DMS53 (cell line): ENCODE data around the gene SLC44A4.
"Not testable (repeated sequence)": the region's sequence is repeated elsewhere in the genome, so short reads cannot be mapped to it uniquely, and the experiment has no call there.

Experiments used
- DNase-seq: peaks from one replicate; lab custom pipeline; 2025; lab: John Stamatoyannopoulos, UW

SLC44A4 gene

DNA sequence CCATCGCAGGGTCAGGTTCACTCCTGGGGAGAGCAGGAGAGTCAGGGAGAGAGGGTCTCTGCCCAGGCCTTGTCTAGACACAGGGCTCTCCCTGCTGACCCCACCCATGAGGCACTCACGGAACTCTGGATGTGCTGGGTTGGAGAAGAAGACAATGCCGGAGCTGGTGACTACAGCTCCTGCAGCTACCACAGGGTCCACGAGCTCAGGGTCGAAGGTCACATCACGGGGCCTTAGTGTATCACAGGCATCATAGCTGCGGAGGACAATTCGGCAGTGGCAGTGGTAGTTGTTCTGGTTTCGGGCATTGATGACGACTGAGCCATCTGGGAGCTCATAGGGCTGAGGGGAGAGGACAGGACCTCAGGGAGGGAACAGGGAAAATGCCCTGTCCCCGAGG is 18.9 kb downstream of the SLC44A4 start:
- DNase-seq, result no peak

DNA sequence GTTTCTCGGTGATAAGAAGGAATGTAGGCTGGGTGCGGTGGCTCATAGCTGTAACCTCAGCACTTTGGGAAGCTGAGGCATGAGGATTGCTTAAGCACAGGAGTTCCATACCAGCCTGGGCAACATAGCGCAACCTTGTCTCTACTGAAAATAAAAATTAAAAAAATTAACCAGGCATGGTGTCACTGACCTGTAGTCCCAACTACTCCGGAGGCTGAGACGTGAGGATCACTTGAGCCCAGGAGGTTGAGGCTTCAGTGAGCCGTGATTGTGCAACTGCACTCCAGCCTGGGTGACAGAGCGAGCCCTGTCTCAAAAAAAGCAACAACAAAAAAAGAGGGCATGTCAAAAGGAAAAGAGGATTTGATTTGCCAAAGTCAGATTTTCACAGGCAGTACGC is 20.1 kb downstream of the SLC44A4 start:
- DNase-seq, result no peak

DNA sequence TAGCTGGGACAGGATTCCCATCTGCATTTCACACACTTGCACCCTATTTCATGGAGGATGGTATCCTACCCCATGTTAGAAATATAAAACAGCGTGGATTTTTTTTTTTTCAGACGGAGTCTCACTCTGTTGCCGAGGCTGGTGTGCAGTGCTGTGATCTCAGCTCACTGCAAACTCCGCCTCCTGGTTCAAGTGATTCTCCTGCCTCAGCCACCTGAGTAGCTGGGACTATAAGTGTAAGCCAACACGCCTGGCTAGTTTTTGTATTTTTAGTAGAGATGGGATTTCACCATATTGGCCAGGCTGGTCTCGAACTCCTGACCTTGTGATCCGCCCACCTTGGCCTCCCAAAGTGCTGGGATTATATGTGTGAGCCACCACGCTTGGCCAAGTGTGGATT is 21.0 kb downstream of the SLC44A4 start:
- not testable (repeated sequence) for DNase-seq

DNA sequence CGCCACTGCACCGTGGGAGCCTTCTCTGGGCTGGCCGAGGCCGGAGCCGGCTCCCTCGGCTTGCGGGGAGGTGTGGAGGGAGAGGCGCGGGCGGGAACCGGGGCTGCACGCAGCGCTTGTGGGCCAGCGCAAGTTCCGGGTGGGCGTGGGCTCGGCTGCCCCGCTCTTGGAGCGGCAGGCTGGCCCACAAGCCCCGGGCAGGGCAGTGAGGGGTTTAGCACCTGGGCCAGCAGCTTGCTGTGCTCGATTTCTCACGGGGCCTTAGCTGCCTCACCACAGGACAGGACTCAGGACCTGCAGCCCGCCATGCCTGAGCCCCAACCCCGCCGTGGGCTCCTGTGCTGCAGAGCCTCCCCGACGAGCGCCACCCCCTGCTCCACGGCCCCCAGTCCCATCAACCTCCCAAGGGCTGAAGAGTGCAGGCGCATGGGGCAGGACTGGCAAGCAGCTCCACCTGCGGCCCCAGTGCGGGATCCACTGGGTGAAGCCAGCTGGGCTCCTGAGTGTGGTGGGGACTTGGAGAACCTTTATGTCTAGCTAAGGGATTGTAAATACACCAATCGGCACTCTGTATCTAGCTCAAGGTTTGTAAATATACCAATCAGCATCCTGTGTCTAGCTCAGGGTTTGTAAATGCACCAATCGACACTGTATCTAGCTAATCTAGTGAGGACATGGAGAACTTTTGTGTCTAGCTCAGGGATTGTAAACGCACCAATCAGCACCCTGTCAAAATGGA is 26.6 kb downstream of the SLC44A4 start:
- peak; percentile 41 for DNase-seq

DNA sequence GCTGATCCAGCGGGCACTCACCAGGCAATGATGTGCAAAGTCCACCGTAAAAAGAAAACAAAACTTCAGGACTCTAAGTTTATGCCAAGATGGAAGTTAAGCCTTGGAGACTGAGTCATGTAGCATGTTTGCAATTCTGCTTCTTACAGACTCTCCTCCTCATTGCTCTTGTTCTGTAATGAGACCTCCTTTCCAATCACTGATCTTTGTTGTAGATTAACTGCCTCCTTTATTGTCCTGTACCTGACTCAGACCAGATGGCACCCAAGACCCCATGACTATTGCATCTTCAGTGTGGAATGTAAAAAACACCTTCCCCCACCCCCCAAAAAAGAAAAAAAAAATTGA is 27.3 kb downstream of the SLC44A4 start:
- no peak for DNase-seq

DNA sequence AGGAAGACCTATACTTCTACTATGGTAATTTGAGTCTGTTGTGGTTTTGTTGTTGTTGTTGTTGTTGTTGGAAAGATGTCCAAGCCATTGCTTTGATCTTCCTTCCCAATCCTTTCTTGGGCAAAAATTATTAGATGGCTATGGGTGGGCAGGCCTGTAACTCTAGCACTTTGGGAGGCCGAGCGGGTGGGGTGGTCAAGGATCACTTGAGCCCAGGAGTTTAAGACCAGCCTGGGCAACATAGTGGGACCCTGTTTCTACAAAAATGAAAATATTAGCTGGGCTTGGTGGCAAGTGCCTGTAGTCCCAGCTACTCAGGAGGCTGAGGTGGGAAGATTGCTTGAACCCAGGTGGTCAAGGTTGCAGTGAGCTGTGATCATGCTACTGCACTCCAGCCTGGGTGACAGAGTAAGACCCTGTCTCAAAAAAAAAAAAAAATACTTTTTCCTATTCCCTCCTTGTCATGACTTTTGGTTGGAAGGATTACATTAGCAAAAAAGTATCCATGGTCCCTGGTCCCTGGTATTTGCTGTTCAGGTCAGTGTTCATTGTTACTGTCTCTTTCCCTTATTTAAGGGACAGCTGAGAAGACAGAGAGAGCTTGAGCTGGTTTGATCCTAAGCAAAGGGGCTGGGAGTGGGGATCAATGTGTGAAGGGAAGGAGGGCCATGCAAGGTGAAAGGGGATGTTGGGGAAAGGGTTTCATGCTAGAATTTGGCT is 27.9 kb downstream of the SLC44A4 start:
- no peak for DNase-seq

DNA sequence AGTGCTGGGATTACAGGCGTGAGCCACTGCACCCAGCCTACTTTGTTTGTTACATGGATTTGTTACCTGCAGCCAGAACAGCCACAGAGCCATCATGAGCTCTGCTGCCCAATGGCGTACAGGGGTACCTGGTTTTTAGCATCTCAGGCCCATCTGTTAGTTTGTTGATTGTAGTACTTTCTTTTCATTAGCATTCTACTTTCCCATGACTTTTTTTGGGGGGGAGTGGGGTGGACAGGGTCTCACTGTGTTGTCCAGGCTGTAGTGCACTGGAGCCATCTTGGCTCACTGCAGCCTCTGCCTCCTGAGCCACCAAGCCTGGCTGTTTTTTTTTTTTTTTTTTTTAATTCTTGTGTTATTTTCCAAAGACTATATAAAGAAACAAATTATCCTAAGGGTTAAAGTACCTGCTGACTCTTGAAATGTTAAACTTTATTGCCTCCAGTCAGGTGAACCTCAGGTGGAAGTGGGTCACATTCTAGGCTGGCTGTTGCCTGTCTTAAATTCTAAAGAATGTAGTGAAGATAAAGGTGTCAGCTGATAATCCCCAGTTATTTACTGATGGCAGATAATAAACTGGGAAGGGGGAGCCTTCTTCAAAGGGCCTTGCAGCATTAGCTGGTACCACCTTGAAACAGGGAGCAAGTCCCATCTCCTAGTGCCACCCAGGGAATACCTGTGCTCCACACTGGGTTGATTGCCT is 31.4 kb downstream of the SLC44A4 start:
- no peak for DNase-seq

DNA sequence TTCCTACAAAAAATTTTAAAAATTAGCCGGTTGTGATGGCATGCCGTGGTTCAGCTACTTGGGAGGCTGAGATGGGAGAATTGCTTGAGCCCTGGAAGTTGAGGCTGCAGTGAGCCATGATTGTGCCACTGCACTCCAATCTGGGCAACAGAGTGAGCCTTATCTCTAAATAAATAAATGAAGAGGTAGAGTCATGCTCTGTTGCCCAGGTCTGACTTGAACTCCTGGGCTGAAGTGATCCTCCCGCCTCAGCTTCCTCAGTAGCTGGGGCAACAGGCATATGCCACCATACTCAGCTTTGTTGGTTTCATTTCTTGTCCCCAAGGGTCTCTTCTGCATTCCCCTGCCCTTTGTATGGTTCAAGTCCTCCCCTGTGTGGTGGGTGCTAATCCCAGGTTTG is 34.3 kb downstream of the SLC44A4 start:
- peak; percentile 45 for DNase-seq

DNA sequence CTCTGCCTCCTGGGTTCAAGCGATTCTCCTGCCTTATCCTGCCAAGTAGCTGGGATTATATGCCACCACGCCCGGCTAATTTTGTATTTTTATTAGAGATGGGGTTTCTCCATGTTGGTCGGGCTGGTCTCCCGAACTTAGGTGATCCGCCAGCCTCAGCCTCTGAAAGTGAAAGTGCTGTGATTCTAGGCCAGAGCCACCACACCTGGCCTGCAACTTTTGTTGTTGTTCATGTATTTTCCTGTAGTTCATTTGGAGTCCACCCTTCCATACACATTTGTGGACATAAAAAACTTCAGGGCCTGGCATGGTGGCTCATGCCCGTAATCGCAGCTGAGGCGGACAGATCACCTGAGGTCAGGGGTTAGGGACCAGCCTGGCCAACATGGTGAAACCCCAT is 36.7 kb downstream of the SLC44A4 start:
- no peak for DNase-seq

DNA sequence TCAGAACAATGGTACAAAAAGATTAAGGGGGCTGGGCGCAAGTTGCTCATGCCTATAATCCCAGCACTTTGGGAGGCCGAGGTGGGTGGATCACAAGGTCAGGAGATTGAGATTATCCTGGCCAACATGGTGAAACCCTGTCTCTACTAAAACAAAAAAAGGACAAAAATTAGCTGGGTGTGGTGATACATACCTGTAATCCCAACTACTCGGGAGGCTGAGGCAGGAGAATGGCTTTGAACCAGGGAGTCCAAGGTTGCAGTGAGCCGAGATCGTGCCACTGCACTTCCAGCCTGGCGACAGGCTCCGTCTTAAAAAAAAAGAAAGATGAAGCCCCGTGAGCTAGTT is 39.0 kb downstream of the SLC44A4 start:
- not testable (repeated sequence) for DNase-seq

DNA sequence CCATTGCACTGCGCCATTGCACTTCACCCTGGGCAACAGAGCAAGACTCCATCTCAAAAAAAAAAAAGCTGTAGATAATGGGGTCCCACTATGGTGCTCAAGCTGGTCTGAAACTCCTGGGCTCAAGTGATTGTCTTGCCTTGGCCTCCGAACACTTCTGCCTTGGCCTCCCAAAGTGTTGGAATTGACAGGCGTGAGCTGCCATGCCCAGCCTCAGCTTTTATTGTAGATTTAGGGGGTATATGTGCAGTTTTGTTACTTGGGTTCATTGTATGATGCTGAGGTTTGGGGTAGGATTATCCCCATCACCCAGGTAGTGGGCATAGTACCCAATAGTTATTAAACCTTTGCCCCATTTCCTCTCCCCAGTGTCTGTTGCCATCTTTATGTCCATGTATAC is 39.8 kb downstream of the SLC44A4 start:
- DNase-seq, result no peak

DNA sequence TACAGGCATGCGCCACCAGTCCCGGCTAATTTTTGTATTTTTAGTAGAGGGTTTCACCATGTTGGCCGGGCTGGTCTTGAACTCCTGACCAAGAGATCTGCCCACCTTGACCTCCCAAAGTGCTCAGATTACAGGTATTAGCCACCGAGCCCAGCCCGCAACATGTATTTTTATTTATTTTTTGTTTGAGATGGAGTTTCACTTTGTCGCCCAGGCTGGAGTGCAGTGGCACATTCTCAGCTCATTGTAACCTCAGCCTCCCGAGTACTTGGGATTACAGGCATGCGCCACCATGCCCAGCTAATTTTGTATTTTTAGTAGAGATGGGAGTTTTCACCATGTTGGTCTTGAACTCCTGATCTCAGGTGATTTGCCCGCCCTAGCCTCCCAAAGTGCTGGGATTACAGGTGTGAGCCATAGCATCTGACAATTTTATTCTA is 40.7 kb downstream of the SLC44A4 start:
- not testable (repeated sequence) for DNase-seq

DNA sequence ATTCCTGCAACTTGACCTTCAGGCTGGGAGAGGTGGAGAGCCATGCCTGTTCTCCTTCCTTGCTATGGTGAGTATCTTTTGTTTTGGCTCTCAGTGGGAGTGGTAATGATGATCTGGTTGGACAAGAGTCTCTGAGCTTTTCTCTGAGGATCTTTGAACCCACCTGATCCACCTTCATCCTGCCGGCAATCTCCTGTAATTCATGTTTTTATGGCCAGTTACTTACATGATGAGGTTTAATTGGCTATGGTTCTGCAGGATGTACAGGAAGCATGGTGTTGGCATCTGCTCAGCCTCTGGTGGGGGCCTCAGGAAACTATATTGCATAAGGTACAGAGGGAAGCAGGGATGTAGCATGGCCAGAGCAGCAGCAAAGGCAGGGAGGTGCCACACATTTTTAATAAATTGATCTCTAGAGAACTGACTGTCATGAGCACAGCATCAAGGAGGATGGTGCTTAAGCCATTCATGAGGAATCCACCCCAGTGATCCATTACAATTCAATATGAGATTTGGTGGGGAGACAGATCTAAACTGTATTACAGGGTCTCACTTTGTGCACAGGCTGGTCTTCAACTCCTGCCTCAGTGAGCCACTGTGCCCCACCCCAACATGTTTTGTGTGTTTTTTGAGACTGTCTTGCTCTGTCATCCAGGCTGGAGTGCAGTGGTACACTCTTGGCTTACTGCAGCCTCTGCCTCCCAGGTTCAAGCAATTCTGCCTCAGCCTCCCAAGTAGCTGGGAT is 41.3 kb downstream of the SLC44A4 start:
- DNase-seq, result no peak

DNA sequence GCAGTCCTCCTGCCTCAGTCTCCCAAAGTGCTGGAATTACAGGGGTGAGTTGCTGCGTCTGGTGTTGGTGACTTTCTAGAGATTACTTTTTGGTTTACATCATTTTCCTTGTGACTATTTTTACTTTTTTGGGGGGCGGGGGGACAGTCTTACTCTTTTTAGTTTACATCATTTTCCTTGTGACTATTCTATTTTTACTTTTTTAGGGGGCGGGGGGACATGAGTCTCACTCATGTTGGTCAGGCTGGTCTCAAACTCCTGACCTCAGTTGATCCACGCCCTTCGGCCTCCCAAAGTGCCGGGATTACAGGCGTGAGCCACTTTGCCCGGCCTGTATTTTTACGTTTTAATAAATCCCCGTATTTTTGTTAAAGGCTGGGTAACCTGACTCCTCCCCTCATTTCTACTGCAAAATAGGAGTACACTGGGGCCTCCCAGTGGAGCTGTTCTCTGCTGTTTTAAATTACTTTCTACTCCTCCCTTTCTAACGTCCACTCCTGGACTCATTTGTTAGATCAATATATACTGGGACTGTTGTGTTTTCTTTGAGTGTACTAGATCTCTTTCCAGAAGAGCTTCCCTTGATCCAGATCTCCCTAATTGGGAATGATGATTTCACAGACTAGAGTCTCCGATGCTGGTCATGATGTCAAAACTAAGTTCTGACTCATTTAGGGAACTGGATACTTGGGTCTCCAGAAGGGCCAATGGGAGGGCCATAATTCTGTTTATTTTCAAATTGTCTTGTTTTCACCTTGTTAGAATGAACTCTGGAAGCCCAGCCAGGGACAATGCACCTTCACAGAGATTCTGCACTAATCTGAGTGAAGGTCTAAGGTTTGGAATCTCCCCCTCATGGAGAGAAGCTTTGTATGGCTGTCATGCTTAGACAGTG is 42.1 kb downstream of the SLC44A4 start:
- peak; percentile 37 for DNase-seq

DNA sequence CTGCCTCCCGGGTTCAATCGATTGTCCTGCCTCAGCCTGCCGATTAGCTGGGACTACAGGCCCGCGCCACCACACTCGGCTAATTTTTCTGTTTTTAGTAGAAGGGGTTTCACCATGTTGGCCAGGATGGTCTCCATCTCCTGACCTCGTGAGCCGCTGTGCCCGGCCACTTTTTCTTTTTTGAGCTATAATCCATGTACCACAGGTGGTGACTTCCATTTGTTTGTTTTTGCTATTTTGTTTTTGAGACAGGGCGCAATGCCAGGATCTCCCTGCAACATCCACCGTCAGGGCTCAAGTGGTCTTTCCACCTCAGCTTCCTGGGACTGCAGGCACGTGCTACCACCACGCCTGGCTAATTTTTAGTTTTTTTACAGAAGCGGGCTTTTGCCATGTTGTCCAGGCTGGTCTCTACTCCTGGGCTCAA is 42.7 kb downstream of the SLC44A4 start:
- peak; percentile 62 for DNase-seq

DNA sequence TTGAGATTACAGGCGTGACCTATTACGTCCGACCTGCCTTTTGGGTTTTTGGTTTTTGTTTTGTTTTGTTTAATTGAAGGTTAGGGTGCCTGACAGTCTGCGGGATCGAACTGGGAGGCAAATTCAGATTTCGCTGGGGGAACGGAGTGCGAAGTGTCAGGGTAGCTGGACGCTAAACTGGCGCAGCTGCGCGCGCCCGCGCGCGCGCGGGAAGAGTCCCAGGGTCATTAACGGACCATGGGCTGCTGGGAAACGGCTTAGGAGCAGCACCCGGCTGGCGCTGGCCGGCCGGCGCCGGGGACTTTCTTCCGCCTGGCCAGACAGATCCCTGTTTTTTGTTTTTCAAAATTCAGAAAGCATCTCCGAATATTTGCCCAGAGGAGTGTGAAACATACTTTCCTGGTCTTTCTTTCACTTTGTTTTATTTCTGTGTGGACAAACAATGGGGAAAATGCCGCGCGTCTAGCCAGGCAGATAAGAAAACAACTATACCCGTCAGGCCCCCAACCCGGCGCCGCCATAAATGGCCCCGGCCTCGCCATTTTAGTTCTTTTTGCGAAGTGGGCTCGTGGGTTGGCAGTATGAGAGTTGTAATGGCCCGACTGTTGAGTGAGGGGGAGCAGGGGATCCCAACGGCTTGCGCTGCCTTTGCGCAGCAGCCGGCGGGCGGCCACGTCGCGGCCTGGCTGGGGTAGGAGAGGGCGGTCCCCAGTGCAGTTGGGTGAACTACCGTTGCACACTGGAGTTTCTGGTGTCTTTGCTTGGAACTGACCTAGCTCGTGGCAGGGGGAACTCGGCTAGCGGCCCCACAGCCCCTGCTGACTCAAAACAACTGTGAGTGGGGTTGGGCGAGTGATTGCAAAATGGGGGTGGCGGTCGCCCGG is 44.2 kb downstream of the SLC44A4 start:
- peak; percentile 98 for DNase-seq

DNA sequence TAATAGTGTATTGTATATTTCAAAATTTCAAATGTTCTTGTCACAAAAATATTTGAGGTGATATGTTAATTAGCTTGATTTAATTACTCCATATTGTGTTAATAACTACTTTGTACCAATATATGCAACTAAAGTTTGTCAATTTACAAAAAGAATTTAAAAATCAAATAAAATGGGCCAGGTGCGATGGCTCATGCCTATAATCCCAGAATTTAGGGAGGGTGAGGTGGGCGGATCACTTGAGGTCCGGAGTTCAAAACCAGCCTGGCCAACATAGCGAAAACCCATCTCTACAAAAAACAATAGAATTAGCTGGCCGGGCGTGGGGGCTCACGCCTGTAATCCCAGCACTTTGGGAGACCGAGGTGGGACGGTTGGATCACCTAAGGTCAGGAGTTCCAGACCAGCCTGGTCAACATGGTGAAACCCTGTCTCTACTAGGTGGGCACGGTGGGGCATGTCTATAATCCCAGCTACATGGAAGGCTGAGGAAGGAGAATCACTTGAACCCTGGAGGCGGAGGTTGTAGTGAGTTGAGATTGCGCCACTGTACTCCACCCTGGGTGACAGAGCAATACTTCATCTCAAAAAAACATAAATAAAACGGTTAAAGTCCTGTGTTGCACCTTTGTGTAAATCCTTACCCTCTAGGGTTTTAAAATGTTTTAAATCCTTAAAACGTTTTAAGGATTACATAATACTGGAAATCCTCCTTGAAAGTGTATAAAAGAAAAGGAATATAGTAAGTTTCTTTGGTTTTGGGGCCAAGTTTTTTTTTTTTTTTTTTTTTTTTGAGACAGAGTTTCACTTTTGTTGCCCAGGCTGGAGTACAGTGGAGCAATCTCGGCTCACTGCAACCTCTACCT is 47.2 kb downstream of the SLC44A4 start:
- DNase-seq, result no peak

DNA sequence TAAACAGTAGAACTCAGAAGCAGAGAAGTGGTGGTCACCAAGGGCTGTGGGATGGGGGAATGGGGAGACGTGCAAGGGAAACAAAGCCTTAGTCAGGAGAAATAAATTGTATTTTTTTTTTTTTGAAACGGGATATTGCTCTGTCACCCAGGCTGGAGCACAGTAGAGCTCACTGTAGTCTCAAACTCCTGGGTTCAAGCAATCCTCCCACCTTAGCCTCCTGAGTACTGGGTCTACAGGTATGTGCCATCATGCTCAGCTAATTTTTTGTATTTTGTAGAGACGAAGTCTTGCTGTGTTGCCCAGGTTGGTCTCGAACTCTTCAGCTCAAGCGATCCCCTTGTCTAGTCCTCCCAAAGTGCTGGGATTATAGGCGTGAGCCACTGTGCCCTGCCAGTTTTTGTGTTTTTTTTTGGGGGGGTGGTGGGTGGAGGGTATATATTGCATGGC is 47.9 kb downstream of the SLC44A4 start:
- no peak for DNase-seq

DNA sequence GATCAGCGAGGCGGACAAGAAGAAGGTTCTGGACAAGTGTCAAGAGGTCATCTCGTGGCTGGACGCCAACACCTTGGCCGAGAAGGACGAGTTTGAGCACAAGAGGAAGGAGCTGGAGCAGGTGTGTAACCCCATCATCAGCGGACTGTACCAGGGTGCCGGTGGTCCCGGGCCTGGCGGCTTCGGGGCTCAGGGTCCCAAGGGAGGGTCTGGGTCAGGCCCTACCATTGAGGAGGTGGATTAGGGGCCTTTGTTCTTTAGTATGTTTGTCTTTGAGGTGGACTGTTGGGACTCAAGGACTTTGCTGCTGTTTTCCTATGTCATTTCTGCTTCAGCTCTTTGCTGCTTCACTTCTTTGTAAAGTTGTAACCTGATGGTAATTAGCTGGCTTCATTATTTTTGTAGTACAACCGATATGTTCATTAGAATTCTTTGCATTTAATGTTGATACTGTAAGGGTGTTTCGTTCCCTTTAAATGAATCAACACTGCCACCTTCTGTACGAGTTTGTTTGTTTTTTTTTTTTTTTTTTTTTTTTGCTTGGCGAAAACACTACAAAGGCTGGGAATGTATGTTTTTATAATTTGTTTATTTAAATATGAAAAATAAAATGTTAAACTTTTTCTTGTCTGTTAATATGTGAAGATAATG is 49.0 kb downstream of the SLC44A4 start:
- DNase-seq, result peak; percentile 72
